T-helper 1 cell treated with Interleukin-12 subunit alpha and Interleukin-12 subunit beta and Interleukin-4 antibody, amounts not matched to agents 30 μg/mL and 1 μg/mL, for 36 hours (primary cell): Measurements from ENCODE around the gene STK17B.

Experiments
- H3K27ac Mint-ChIP-seq: one replicate; pipeline ENCODE4 v1.8.0; 2021; ENCODE audit warnings: mild to moderate bottlenecking, mixed read lengths
- H3K27me3 Mint-ChIP-seq: one replicate; pipeline ENCODE4 v1.8.0; 2021; ENCODE audit warnings: low read depth, mixed read lengths
- H3K36me3 Mint-ChIP-seq: one replicate; pipeline ENCODE4 v1.8.0; 2021; ENCODE audit warnings: low read depth, mixed read lengths
- H3K4me1 Mint-ChIP-seq: one replicate; pipeline ENCODE4 v1.8.0; 2021; ENCODE audit warnings: low read depth, mixed read lengths
- H3K4me3 Mint-ChIP-seq: one replicate; pipeline ENCODE4 v1.8.0; 2021; ENCODE audit warnings: mild to moderate bottlenecking, moderate library complexity, mixed read lengths
- H3K9me3 Mint-ChIP-seq: one replicate; pipeline ENCODE4 v1.8.0; 2021; ENCODE audit warnings: mixed read lengths

Gene STK17B

DNA sequence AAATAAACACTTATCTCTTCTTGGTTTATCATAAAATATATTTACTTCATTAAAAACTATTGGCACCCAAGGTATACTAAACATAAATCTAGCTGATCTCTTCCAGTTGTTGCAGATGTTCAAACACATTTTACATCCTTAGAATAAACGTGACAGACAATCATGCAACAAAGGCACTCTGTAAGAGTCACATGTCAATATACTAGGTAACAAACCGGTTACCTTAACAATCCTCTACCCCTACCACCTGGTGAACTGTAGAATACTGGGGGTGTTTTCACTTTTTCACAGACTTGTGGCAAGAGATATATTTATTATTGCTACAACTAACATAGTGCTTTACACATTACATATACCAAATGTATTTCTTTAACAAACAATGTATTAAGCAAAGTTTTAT is 15.8 kb downstream of the STK17B start:
- peak overlapping the region; percentile 8 for H3K27ac Mint-ChIP-seq
- H3K4me3 Mint-ChIP-seq: peak overlapping the region; percentile 32

GRCh38 chr2:196153480-196153879 is 17.9 kb downstream of the STK17B start:
- no peaks in the 10 kb centered on the region for H3K9me3 Mint-ChIP-seq
- peaks cover 88% of the 10 kb centered on the region for H3K36me3 Mint-ChIP-seq
- peaks cover 79% of the 10 kb centered on the region for H3K4me1 Mint-ChIP-seq
- H3K27ac Mint-ChIP-seq: peak overlapping the region; percentile 43
- no peaks in the 10 kb centered on the region for H3K27me3 Mint-ChIP-seq
- peak overlapping the region; percentile 25 for H3K4me3 Mint-ChIP-seq

More for the DNA sequence above, 15.8 kb downstream of the STK17B start:
- Mint-ChIP-seq H3K27me3 (no peaks in the 10 kb centered on the region), H3K36me3 (peaks cover 84% of the 10 kb centered on the region), H3K9me3 (no peaks in the 10 kb centered on the region), H3K4me1 (peaks cover 75% of the 10 kb centered on the region)

GRCh38 chr2:196149948-196150347 is 21.4 kb downstream of the STK17B start:
- H3K36me3 Mint-ChIP-seq: peaks cover 80% of the 10 kb centered on the region
- no peaks in the 10 kb centered on the region for H3K9me3 Mint-ChIP-seq
- H3K4me3 Mint-ChIP-seq: peak overlapping the region; percentile 62
- no peaks in the 10 kb centered on the region for H3K27me3 Mint-ChIP-seq
- H3K27ac Mint-ChIP-seq: peak overlapping the region; percentile 82
- peaks cover 74% of the 10 kb centered on the region for H3K4me1 Mint-ChIP-seq

DNA sequence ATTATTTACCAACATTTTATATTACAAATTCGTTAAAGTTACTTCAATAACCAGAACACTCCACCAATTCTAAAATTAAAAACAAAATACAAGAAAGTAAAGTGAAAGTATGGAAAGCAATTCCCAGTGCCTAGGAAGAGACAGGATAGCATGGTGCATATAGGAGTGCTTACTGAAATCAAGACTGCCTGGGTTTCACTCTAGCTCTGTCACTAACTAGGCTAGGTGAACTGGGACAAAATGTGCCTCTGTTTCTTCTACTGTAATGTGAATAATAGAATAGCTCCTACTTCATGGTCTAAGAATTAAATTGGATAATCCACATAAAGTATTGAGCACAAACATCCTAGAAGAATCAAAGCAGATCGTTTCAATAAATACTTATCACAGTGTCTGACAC is 22.6 kb downstream of the STK17B start:
- Mint-ChIP-seq H3K4me1 (peaks cover 71% of the 10 kb centered on the region), H3K9me3 (no peaks in the 10 kb centered on the region), H3K27me3 (no peaks in the 10 kb centered on the region), H3K4me3 (no peak overlapping the region), H3K27ac (peak overlapping the region; percentile 27), H3K36me3 (peaks cover 78% of the 10 kb centered on the region)

- Mint-ChIP-seq H3K36me3 (peaks cover 72% of the 10 kb centered on the region), H3K4me3 (peak overlapping the region; percentile 43), H3K27ac (peak overlapping the region; percentile 67), H3K9me3 (no peaks in the 10 kb centered on the region), H3K27me3 (no peaks in the 10 kb centered on the region), H3K4me1 (peaks cover 54% of the 10 kb centered on the region)
Observed at GRCh38 chr2:196145256-196145655, 26.1 kb downstream of the STK17B start.

- Mint-ChIP-seq H3K27me3 (no peaks in the 10 kb centered on the region), H3K27ac (peak overlapping the region; percentile 67), H3K36me3 (peaks cover 73% of the 10 kb centered on the region), H3K4me3 (peak overlapping the region; percentile 43), H3K4me1 (peaks cover 51% of the 10 kb centered on the region), H3K9me3 (no peaks in the 10 kb centered on the region)
Observed at GRCh38 chr2:196144513-196145126, 26.8 kb downstream of the STK17B start.

GRCh38 chr2:196143730-196144131 is 27.6 kb downstream of the STK17B start:
- H3K4me3 Mint-ChIP-seq: peak overlapping the region; percentile 14
- H3K4me1 Mint-ChIP-seq: peaks cover 47% of the 10 kb centered on the region
- peak overlapping the region; percentile 70 for H3K27ac Mint-ChIP-seq

GRCh38 chr2:196142825-196143224 is 28.6 kb downstream of the STK17B start:
- H3K27me3 Mint-ChIP-seq: no peaks in the 10 kb centered on the region
- H3K27ac Mint-ChIP-seq: peak overlapping the region; percentile 70
- peaks cover 47% of the 10 kb centered on the region for H3K4me1 Mint-ChIP-seq
- peaks cover 71% of the 10 kb centered on the region for H3K36me3 Mint-ChIP-seq
- no peaks in the 10 kb centered on the region for H3K9me3 Mint-ChIP-seq
- no peak overlapping the region for H3K4me3 Mint-ChIP-seq

More at GRCh38 chr2:196143730-196144131, 27.6 kb downstream of the STK17B start:
- Mint-ChIP-seq H3K36me3 (peaks cover 66% of the 10 kb centered on the region), H3K27me3 (no peaks in the 10 kb centered on the region), H3K9me3 (no peaks in the 10 kb centered on the region)

DNA sequence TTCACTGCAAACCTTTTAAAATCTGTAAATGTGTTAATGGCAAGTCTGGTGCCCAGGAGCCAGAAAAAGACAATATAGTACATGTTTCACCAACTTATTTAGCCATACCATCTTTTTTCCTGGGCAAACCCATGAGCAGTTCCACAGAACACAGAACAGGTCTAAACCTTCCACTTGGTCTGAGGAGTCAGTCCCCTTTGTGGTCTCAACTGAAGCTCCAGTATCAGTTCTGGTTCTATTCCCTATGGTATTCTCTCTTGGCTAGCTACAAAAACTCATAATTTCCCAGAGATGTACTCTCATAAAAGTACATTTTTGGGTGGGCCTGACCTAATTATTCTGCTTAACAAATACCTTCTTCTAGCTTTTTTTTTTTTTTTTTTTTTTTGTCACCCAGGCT is 31.2 kb downstream of the STK17B start:
- H3K9me3 Mint-ChIP-seq: no peaks in the 10 kb centered on the region
- H3K27ac Mint-ChIP-seq: no peak overlapping the region
- H3K27me3 Mint-ChIP-seq: no peaks in the 10 kb centered on the region
- H3K4me3 Mint-ChIP-seq: no peak overlapping the region
- H3K36me3 Mint-ChIP-seq: peaks cover 75% of the 10 kb centered on the region
- H3K4me1 Mint-ChIP-seq: peaks cover 39% of the 10 kb centered on the region

DNA sequence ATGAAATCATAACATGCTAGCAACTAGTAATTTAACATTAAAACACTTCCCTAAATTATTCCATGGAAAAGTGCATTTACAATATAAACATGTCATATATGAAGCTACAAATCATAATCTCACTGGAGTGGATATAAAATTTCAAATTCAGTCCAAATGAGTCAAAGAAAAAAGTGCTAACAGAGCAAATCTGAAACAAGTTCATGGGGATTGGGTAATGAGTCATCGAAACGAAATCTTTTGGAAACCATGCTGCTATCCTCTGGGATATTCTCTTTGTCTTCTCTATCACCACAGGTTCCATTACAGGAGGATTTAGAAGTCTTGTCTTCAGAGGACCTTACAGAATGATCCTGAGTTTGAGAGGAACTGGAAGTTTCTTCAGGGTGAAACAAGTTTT is 34.1 kb downstream of the STK17B start:
- Mint-ChIP-seq H3K36me3 (peaks cover 76% of the 10 kb centered on the region), H3K27ac (no peak overlapping the region), H3K27me3 (no peaks in the 10 kb centered on the region), H3K9me3 (peaks cover 8% of the 10 kb centered on the region), H3K4me1 (peaks cover 28% of the 10 kb centered on the region), H3K4me3 (no peak overlapping the region)

- H3K4me3 Mint-ChIP-seq: no peak overlapping the region
- H3K27ac Mint-ChIP-seq: no peak overlapping the region
- no peaks in the 10 kb centered on the region for H3K27me3 Mint-ChIP-seq
- peaks cover 84% of the 10 kb centered on the region for H3K36me3 Mint-ChIP-seq
- H3K9me3 Mint-ChIP-seq: peaks cover 19% of the 10 kb centered on the region
- peaks cover 35% of the 10 kb centered on the region for H3K4me1 Mint-ChIP-seq
Observed at GRCh38 chr2:196136151-196136550, 35.2 kb downstream of the STK17B start.

DNA sequence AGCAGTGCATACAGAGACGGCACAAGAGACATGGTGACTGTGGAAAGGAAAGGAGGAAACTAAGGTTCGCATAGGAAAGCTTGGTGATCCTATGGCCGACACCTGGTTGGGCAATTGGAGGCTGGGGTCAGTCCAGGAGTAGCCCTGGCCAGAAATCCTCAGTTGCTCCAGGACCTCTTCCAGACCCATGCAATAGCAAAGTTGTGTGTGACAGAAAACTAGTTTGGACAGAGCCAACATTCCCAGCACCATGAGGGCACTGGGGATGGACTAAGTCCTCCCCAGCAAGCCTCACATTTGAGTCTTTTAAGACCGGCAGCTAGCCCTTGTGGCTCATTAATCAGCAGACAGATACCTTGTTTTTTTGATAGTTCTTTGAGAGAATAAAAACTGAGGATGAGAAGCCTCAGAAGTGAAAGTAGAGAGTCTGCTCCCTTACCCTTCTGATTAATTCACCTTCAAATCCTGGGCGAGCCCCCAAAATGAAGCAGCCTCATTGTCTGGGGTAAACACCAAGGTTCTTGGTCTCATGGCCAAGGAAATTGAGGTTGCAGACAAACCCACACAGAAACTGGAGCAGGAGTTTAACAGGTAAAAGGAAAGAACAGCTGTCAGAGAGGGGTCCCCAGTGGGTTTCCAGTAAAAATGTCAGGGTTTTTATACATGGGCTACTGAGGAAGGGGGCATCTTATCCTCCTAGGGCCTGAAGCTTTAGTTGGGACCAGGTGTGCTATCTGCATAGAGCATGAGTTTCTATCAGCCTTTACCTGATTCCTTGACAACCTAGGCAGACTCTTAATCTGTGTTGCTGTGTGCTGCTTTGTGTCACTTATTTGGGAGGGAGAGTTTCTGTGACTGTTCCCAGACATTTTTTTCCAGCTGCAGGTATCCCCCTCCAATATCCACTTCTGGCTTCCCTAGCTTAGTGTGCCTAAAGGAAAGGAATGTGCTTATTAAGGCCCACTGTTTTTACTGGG is 39.1 kb downstream of the STK17B start:
- Mint-ChIP-seq H3K27me3 (no peaks in the 10 kb centered on the region), H3K36me3 (peaks cover 70% of the 10 kb centered on the region), H3K9me3 (peaks cover 48% of the 10 kb centered on the region), H3K4me1 (peaks cover 18% of the 10 kb centered on the region), H3K4me3 (peak overlapping the region; percentile 31), H3K27ac (peak overlapping the region; percentile 77)

- Mint-ChIP-seq H3K36me3 (peaks cover 63% of the 10 kb centered on the region), H3K4me3 (peak overlapping the region; percentile 31), H3K27ac (peak overlapping the region; percentile 77), H3K4me1 (peaks cover 15% of the 10 kb centered on the region), H3K9me3 (peaks cover 52% of the 10 kb centered on the region), H3K27me3 (no peaks in the 10 kb centered on the region)
Observed at GRCh38 chr2:196131384-196131937, 39.9 kb downstream of the STK17B start.

DNA sequence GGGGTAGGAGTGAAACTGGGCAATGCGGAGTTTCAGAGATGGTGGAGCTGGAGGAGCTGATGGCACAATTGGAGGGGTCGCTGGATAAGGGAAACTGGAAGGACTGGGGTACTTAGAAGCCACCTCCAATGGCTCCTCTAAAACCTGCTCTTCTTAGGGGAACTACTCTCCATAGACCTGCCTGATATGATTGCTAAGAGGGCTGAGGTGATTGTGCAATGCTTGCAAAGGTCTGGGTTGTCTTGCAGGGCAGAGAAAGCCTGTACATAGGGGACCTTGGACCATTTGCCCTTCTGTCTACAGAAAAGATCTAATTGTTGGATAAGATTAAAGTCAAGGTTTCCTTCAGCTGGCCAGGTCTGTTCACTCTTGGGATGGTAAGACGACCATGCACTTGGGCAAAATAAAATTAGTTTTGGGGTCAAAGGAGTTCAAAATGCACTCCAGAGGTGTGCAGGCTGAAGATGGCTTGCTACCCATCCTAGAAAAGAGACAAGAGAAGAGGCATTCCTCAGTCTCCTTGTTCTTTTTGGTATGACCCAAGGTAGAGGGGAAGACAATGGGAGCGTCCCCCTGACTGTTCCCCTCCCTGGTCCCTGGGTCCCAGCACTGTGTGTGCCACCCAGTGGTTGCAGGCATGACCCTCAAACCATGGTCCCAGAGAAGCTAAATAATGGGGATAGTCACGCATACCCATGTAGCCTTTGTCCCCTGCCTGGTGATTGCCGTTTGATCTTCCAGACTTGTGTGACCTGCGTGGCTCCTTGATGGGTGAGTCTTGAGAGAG is 41.1 kb downstream of the STK17B start:
- no peak overlapping the region for H3K4me3 Mint-ChIP-seq
- H3K27ac Mint-ChIP-seq: no peak overlapping the region
- peaks cover 15% of the 10 kb centered on the region for H3K4me1 Mint-ChIP-seq
- H3K27me3 Mint-ChIP-seq: no peaks in the 10 kb centered on the region
- peaks cover 53% of the 10 kb centered on the region for H3K36me3 Mint-ChIP-seq
- H3K9me3 Mint-ChIP-seq: peaks cover 52% of the 10 kb centered on the region
